HepG2 (cell line): ENCODE measurements around the gene GRB2. TPM values are rescaled to one million over a fixed set of nuclear protein-coding genes. Genes with fewer than 3 reads are reported as not detected.

ENCODE experiments used
- ATAC-seq: fragments of 200-7000 bp; cut with Tn5 transposase; 3 replicates; pipeline ENCODE4 v1.9.1; 2020; ENCODE audit warnings: mild to moderate bottlenecking, moderate library complexity
- BruUV-seq: library from RNA; stranded (reverse); fragments of 400-500 nt; replicated peaks from 2 replicates; lab custom pipeline; 2021; lab: Mats Ljungman, UMichigan
- CTCF ChIA-PET: fragments of 300-600 bp; formaldehyde crosslinking; extraction: SDS; loops from one replicate; lab custom pipeline; 2021; ENCODE audit warnings: low total read pairs, inconsistent platforms, low intra/inter-chr PET ratio; lab: Yijun Ruan, JAX
- POLR2A ChIA-PET: fragments of 350-600 bp; sonication (Branson Sonifier 250); formaldehyde crosslinking; loops from one replicate; lab custom pipeline; 2020; ENCODE audit warnings: antibody characterized with exemption, inconsistent platforms; lab: Yijun Ruan, JAX
- DNase-seq: peaks from one replicate; pipeline ENCODE4 v3.0.0-alpha.2; 2015; ENCODE audit warnings: low spot score
- FAIRE-seq: peaks from 3 replicates; lab custom pipeline; 2011; peaks lifted over from hg19 to GRCh38; lab: Jason Lieb, UNC
- H2AFZ ChIP-seq: one replicate; pipeline ENCODE4 v1.6.1; 2011; ENCODE audit warnings: low read length, inconsistent platforms
- H3K27ac ChIP-seq: fragments of 300-600 bp; 3 replicates; pipeline ENCODE4 v1.8.0; 2011; ENCODE audit warnings: mixed run types, mild to moderate bottlenecking, mixed read lengths, low read length, inconsistent platforms; ENCODE audit not compliant: insufficient read depth; ENCODE audit errors: extremely low read length
- H3K27me3 ChIP-seq, 2 experiments: fragments of 200-600 bp in 1 of 2; 2 replicates in 1 of 2; 3 replicates in 1 of 2; pipeline versions ENCODE4 v1.6.0 to v1.8.0; 2011; ENCODE audit warnings: low read length in 2 of 2, mild to moderate bottlenecking in 2 of 2, moderate library complexity in 2 of 2, inconsistent platforms in 1 of 2; ENCODE audit not compliant: insufficient read depth in 2 of 2, control insufficient read depth in 1 of 2
- H3K36me3 ChIP-seq, 2 experiments: fragments of 200-600 bp in 1 of 2; replicated peaks in 1 of 2; 2 replicates in 1 of 2; 3 replicates in 1 of 2; pipeline versions ENCODE4 v1.5.1 to v1.8.0; 2011; ENCODE audit warnings: low read length in 2 of 2, inconsistent platforms in 1 of 2; ENCODE audit not compliant: insufficient read depth in 2 of 2, control insufficient read depth in 1 of 2
- H3K4me1 ChIP-seq: 2 replicates; pipeline ENCODE4 v1.5.1; 2012; ENCODE audit warnings: low read length, inconsistent platforms; ENCODE audit not compliant: insufficient read depth
- H3K4me2 ChIP-seq: 2 replicates; pipeline ENCODE4 v1.6.0; 2011; ENCODE audit warnings: low read depth, low read length, inconsistent platforms
- H3K4me3 ChIP-seq, 3 experiments: fragments of 200-600 bp in 1 of 3; sonication (generic), shearing (Covaris generic) in 1 of 3; replicated peaks in 1 of 3; 2 replicates each; pipeline ENCODE4 v1.5.1; 2011 to 2016; ENCODE audit warnings: low read length in 3 of 3, inconsistent platforms in 2 of 3, low read depth in 2 of 3, mild to moderate bottlenecking in 2 of 3, control low read depth in 1 of 3, mixed read lengths in 1 of 3; ENCODE audit not compliant: insufficient read depth in 1 of 3
- H3K79me2 ChIP-seq: one replicate; pipeline ENCODE4 v1.6.1; 2011; ENCODE audit warnings: low read length, inconsistent platforms; ENCODE audit not compliant: insufficient read depth
- H3K9ac ChIP-seq: 2 replicates; pipeline ENCODE4 v1.6.0; 2011; ENCODE audit warnings: mild to moderate bottlenecking, low read depth, low read length, inconsistent platforms; ENCODE audit not compliant: insufficient read depth
- H3K9me3 ChIP-seq: 2 replicates; pipeline ENCODE4 v1.5.1; 2012; ENCODE audit warnings: mild to moderate bottlenecking, low read length
- H4K20me1 ChIP-seq: 2 replicates; pipeline ENCODE4 v1.6.0; 2011; ENCODE audit warnings: inconsistent platforms, mild to moderate bottlenecking, low read length, moderate library complexity; ENCODE audit not compliant: insufficient read depth
- CEBPZ ChIP-seq: IDR thresholded peaks from 2 replicates; pipeline ENCODE4 v1.6.1; 2012; ENCODE audit warnings: low read length, improper control_type of control experiment
- CTCF ChIP-seq: sonication (generic); formaldehyde crosslinking; IDR thresholded peaks from 2 replicates; pipeline ENCODE4 v1.5.0; 2020; ENCODE audit warnings: mild to moderate bottlenecking, missing genetic modification reagents, moderate library complexity
- MIER3 ChIP-seq: IDR thresholded peaks from 2 replicates; pipeline ENCODE4 v1.6.1; 2016; ENCODE audit warnings: missing compliant biosample characterization, borderline replicate concordance
- MTA3 ChIP-seq: sonication (generic); formaldehyde crosslinking; IDR thresholded peaks from 2 replicates; pipeline ENCODE4 v1.4.0; 2020; ENCODE audit warnings: missing genetic modification reagents
- POGZ ChIP-seq: sonication (generic); formaldehyde crosslinking; IDR thresholded peaks from 2 replicates; pipeline ENCODE4 v1.4.0; 2020; ENCODE audit warnings: mild to moderate bottlenecking, missing genetic modification reagents
- ZFY ChIP-seq: sonication (generic); formaldehyde crosslinking; IDR thresholded peaks from 2 replicates; pipeline ENCODE4 v1.4.0; 2020; ENCODE audit warnings: missing genetic modification reagents
- ZNF34 ChIP-seq: sonication (generic); formaldehyde crosslinking; IDR thresholded peaks from 2 replicates; pipeline ENCODE4 v1.4.0; 2020; ENCODE audit warnings: mild to moderate bottlenecking, missing genetic modification reagents, borderline replicate concordance
- WGBS: methylation state at CpG from one replicate; pipeline ENCODE4 v1.1.6; 2017; ENCODE audit warnings: low lambda C conversion rate; 5-methylcytosine and 5-hydroxymethylcytosine counted together
- in situ Hi-C: cut with HindIII; loops from 2 replicates; pipeline ENCODE4 v1.10.0; 2017; ENCODE audit warnings: low pct_unique_long_range_greater_than_20kb; ENCODE audit not compliant: extremely low pct_ligation_motif_present
- intact Hi-C: fragments of 100-400 bp; cut with micrococcal nuclease; formaldehyde crosslinking; loops from one replicate; pipeline ENCODE4 v1.10.0; 2022; ENCODE audit not compliant: unreplicated experiment
- polyA plus RNA-seq, 8 experiments: library from polyadenylated mRNA; depleted of rRNA in 3 of 8; stranded (reverse) in 7 of 8; unstranded in 1 of 8; fragments of >200 nt; fragmentation: Illumina TruSeq in 4 of 8; extraction: Trizol in 4 of 8; gene quantifications; 2 replicates each; pipeline versions ENCODE4 v1.2.1 to v1.2.3, GENCODE V29; 2011 to 2016; ENCODE audit warnings: low read depth in 4 of 8, missing spikeins in 1 of 8, mixed read lengths in 1 of 8; ENCODE audit not compliant: insufficient read depth in 1 of 8
- total RNA-seq, 5 experiments: library from RNA; depleted of rRNA; stranded (reverse); fragments of >200 nt; fragmentation: Illumina TruSeq; extraction: Trizol; gene quantifications; 2 replicates each; pipeline ENCODE4 v1.2.3, GENCODE V29; 2016; ENCODE audit warnings: low read depth in 1 of 5

GRB2 gene
- total and polyA plus RNA-seq, 2 of the 13 experiments (the other 11 are each of a cell fraction or from before 2014, with no cell fraction given) = 84.6 to 92.3 TPM

GRCh38 chr17:75380750-75381149, 24.7 kb downstream of the GRB2 start:
- no peaks in the 10 kb centered on the region for H3K27me3 ChIP-seq
- WGBS = 97% methylated on average over 3 of the region's 3 CpGs
- POLR2A ChIA-PET = interaction anchor here (0.7 to 1.9 kb wide), 4 partner anchors 13 to 110 kb away, joined by 3 to 18 read pairs (median 4); partner anchors contain the start of genes GRB2 and MIF4GD
- no peak overlapping the region for H3K27ac ChIP-seq
- H3K79me2 ChIP-seq = peaks cover 83% of the 10 kb centered on the region
- TF ChIP-seq CTCF (CRISPR knock-in tag) (no peak), MIER3 (no peak), POGZ (CRISPR knock-in tag) (no peak), ZFY (no peak), ZNF34 (CRISPR knock-in tag) (no peak), MTA3 (CRISPR knock-in tag) (no peak), CEBPZ (no peak)
- ATAC-seq = no peak
- CTCF ChIA-PET = no interaction called here
- H2AFZ ChIP-seq = no peak overlapping the region
- H3K9me3 ChIP-seq = no peaks in the 10 kb centered on the region
- in situ Hi-C loops = no loop called here
- intact Hi-C loops = no loop called here
- H3K4me2 ChIP-seq = no peak overlapping the region
- H3K9ac ChIP-seq = no peak overlapping the region
- peaks cover 60% of the 10 kb centered on the region for H3K4me1 ChIP-seq
- H4K20me1 ChIP-seq = 0 out of 2 replicates have a peak, but pooled peaks cover 5% of the 10 kb centered on the region
- no peak overlapping the region for H3K4me3 ChIP-seq
- DNase-seq = no peak
- peaks cover 0 to 10% of the 10 kb centered on the region in 2 experiments; a peak in 2 of 5 replicates for H3K36me3 ChIP-seq
- no TSS peak for BruUV-seq
- no peak for FAIRE-seq
